Lower lobe of right lung (tissue), 2 donors: ENCODE measurements around the gene ANGPTL8. TPM values are rescaled to one million over a fixed set of nuclear protein-coding genes. Genes with fewer than 3 reads are reported as not detected.

Experiments used
- ATAC-seq, 2 donors: fragments of 200-7000 bp; cut with Tn5 transposase; one replicate each; pipeline ENCODE4 v1.9.1; 2020 to 2022; ENCODE audit warnings: mild to moderate bottlenecking in 2 of 2, moderate library complexity in 2 of 2
- DNase-seq: peaks from one replicate; pipeline ENCODE4 v3.0.0-alpha.2; 2020
- H3K27ac ChIP-seq: fragments of 200-600 bp; one replicate; pipeline ENCODE4 v1.8.0; 2022
- H3K27me3 ChIP-seq: fragments of 200-600 bp; one replicate; pipeline ENCODE4 v1.8.0; 2022; ENCODE audit warnings: low read depth
- H3K36me3 ChIP-seq: fragments of 200-600 bp; one replicate; pipeline ENCODE4 v1.8.0; 2022; ENCODE audit warnings: mild to moderate bottlenecking
- H3K4me1 ChIP-seq: fragments of 200-600 bp; one replicate; pipeline ENCODE4 v1.8.0; 2022
- H3K4me3 ChIP-seq: fragments of 200-600 bp; one replicate; pipeline ENCODE4 v1.8.0; 2022; ENCODE audit warnings: mild to moderate bottlenecking
- H3K9me3 ChIP-seq: fragments of 200-600 bp; one replicate; pipeline ENCODE4 v1.8.0; 2022
- intact Hi-C: fragments of 100-400 bp; cut with DNase I; formaldehyde crosslinking; loops from one replicate; pipeline ENCODE4 v1.11.0; 2022
- total RNA-seq: library from RNA; stranded (reverse); fragmentation: NEBNext Ultra II Directional; extraction: Animal tissue kit (Norgen Biotek cat#: 25700); gene quantifications from one replicate; pipeline ENCODE4 v1.2.1, GENCODE V29; 2021
- TF ChIP-seq, protein P1 (sequence below): fragments of 200-600 bp; IDR thresholded peaks from one replicate; pipeline ENCODE4 v1.8.0; 2022; ENCODE audit warnings: antibody characterized with exemption, mild to moderate bottlenecking
- donor health status: DM: no; HTN: yes; CAD: no; lungs with severe emphysema.

Gene ANGPTL8
- total RNA-seq, 1 donor from 2014 or later: not detected

GRCh38 chr19:11197291-11198174, 41.9 kb upstream of the ANGPTL8 start, which contains the start of gene KANK2:
TSS of gene KANK2 (minus strand) at chr19:11197545. CDS start at chr19:11194511, 3,034 bp downstream.
- Histone ChIP-seq H3K4me3 (peak within 1 kb of the TSS; percentile 68), H3K27me3 (no peaks in the 10 kb centered on the region), H3K9me3 (no peaks in the 10 kb centered on the region), H3K27ac (peak within 1 kb of the TSS; percentile 76), H3K36me3 (peaks cover 53% of the 10 kb centered on the region), H3K4me1 (peaks cover 54% of the 10 kb centered on the region)
- DNase-seq: peak; percentile 89
- intact Hi-C loops: no loop called here
- ATAC-seq: peak; percentile 95
- TF ChIP-seq, protein P1, sequence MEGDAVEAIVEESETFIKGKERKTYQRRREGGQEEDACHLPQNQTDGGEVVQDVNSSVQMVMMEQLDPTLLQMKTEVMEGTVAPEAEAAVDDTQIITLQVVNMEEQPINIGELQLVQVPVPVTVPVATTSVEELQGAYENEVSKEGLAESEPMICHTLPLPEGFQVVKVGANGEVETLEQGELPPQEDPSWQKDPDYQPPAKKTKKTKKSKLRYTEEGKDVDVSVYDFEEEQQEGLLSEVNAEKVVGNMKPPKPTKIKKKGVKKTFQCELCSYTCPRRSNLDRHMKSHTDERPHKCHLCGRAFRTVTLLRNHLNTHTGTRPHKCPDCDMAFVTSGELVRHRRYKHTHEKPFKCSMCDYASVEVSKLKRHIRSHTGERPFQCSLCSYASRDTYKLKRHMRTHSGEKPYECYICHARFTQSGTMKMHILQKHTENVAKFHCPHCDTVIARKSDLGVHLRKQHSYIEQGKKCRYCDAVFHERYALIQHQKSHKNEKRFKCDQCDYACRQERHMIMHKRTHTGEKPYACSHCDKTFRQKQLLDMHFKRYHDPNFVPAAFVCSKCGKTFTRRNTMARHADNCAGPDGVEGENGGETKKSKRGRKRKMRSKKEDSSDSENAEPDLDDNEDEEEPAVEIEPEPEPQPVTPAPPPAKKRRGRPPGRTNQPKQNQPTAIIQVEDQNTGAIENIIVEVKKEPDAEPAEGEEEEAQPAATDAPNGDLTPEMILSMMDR: no peak

DNA sequence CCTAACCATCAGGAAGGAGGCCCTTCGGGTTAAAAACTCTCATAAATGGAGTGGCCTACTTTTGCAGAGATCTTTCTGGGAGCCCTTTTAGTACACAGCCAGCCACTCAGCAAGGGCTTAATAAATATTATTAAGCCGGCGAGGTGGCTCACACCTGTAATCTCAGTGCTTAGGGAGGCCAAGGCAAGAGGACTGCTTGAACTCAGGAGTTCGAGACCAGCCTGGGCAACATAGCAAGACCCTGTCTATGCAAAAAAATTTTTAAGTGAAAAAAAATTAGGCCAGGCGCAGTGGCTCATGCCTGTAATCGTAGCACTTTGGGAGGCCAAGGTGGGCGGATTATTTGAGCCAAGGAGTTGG, 41.3 kb upstream of the ANGPTL8 start:
- peaks cover 49% of the 10 kb centered on the region for H3K36me3 ChIP-seq
- H3K9me3 ChIP-seq: no peaks in the 10 kb centered on the region
- DNase-seq: no peak
- H3K4me3 ChIP-seq: peak overlapping the region; percentile 68
- no peaks in the 10 kb centered on the region for H3K27me3 ChIP-seq
- H3K27ac ChIP-seq: peak overlapping the region; percentile 76
- ATAC-seq: no peak
- intact Hi-C loops: no loop called here
- TF ChIP-seq, protein P1: no peak
- H3K4me1 ChIP-seq: peaks cover 55% of the 10 kb centered on the region

- H3K4me3 ChIP-seq: no peak overlapping the region
- peak overlapping the region; percentile 76 for H3K27ac ChIP-seq
- peaks cover 42% of the 10 kb centered on the region for H3K36me3 ChIP-seq
- peaks cover 56% of the 10 kb centered on the region for H3K4me1 ChIP-seq
- DNase-seq (no peak), ATAC-seq (no peak)
- TF ChIP-seq, protein P1: no peak
- intact Hi-C loops: no loop called here
- H3K9me3 ChIP-seq: no peaks in the 10 kb centered on the region
- no peaks in the 10 kb centered on the region for H3K27me3 ChIP-seq
Observed at GRCh38 chr19:11198769-11199424, 40.5 kb upstream of the ANGPTL8 start.

DNA sequence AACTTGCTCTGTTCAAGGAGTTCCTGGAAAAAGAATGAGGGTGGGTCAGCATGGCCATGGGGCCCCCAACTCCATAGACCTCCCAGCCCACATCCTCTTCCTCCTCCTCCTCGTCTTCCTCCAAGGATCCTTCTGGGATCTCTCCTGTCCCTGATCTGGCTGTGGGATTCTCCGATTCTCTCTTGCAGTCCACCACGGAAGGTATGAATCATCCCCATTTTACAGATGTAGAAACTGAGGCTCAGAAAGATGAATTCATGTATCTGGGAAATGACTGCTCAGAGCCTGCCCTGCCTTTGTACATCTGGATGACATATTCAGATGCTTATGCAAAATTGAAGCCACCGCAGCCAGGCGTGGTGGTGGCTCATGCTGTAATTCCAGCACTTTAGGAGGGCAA, 39.9 kb upstream of the ANGPTL8 start:
- no peaks in the 10 kb centered on the region for H3K9me3 ChIP-seq
- no peaks in the 10 kb centered on the region for H3K27me3 ChIP-seq
- H3K27ac ChIP-seq: no peak overlapping the region
- intact Hi-C loops: no loop called here
- TF ChIP-seq, protein P1: no peak
- no peak overlapping the region for H3K4me3 ChIP-seq
- peaks cover 57% of the 10 kb centered on the region for H3K4me1 ChIP-seq
- DNase-seq (no peak), ATAC-seq (no peak)
- H3K36me3 ChIP-seq: peaks cover 36% of the 10 kb centered on the region

GRCh38 chr19:11200015-11200574, 39.3 kb upstream of the ANGPTL8 start:
- Histone ChIP-seq H3K9me3 (no peaks in the 10 kb centered on the region), H3K4me1 (peaks cover 52% of the 10 kb centered on the region), H3K36me3 (peaks cover 33% of the 10 kb centered on the region), H3K4me3 (no peak overlapping the region), H3K27me3 (no peaks in the 10 kb centered on the region), H3K27ac (no peak overlapping the region)
- intact Hi-C loops: loop anchor here (5.0 kb wide), 1 partner anchor 63 kb away; no protein-coding TSS in a partner anchor
- no peak for DNase-seq
- ATAC-seq: no peak
- TF ChIP-seq, protein P1: no peak
